HCT116 (cell line): ENCODE results near the gene HRNR. TPM values are rescaled to one million over a fixed set of nuclear protein-coding genes. Genes with fewer than 3 reads are reported as not detected.

ENCODE experiments used
- ATAC-seq: fragments of 200-7000 bp; cut with Tn5 transposase; 2 replicates; pipeline ENCODE4 v1.9.1; 2020; ENCODE audit warnings: mild to moderate bottlenecking, moderate library complexity
- BruUV-seq: library from RNA; stranded (reverse); fragments of 400-500 nt; replicated peaks from 2 replicates; lab custom pipeline; 2021; lab: Mats Ljungman, UMichigan
- CTCF ChIA-PET: fragments of 300-600 bp; sonication (Branson Sonifier 250); formaldehyde crosslinking; loops from one replicate; lab custom pipeline; 2021; ENCODE audit warnings: antibody characterized with exemption; lab: Charles Lee
- POLR2A ChIA-PET: fragments of 300-600, 350-600 bp; sonication (Branson Sonifier 250); formaldehyde crosslinking; loops from one replicate; lab custom pipeline; 2021; ENCODE audit warnings: antibody characterized with exemption; lab: Charles Lee
- RAD21 ChIA-PET, 2 experiments: fragments of 300-600 bp; sonication (Branson Sonifier 250); formaldehyde crosslinking; loops; one replicate each; lab custom pipeline; 2023; ENCODE audit warnings: low total read pairs in 2 of 2; ENCODE audit not compliant: uncharacterized antibody in 2 of 2, unreplicated experiment in 2 of 2, low non-redundant PET in 1 of 2; lab: Charles Lee
- DNase-seq: peaks from one replicate; pipeline ENCODE4 v3.0.0-alpha.2; 2010; ENCODE audit warnings: low read depth, low spot score
- H2AFZ ChIP-seq: fragments of 200-600 bp; shearing (Covaris generic), sonication (generic); 2 replicates; pipeline ENCODE4 v1.6.1; 2017; ENCODE audit warnings: low read depth, mixed run types, mixed read lengths, antibody characterized with exemption, low read length; ENCODE audit not compliant: poor library complexity, severe bottlenecking
- H3K27ac ChIP-seq: 2 replicates; pipeline ENCODE4 v1.5.1; 2012; ENCODE audit warnings: low read depth, low read length
- H3K27me3 ChIP-seq: fragments of 200-600 bp; sonication (generic); 2 replicates; pipeline ENCODE4 v1.6.1; 2016; ENCODE audit warnings: mixed run types, low read length, mixed read lengths; ENCODE audit not compliant: insufficient read depth
- H3K36me3 ChIP-seq, 2 experiments: fragments of 200-500 bp in 1 of 2; fragments of 200-600 bp in 1 of 2; sonication (Bioruptor generic) in 1 of 2; sonication (generic) in 1 of 2; 2 replicates each; pipeline versions ENCODE4 v1.5.1 to v1.6.1; 2014 to 2016; ENCODE audit warnings: low read length in 2 of 2, inconsistent platforms in 1 of 2, mixed read lengths in 1 of 2, mixed run types in 1 of 2; ENCODE audit not compliant: insufficient read depth in 2 of 2, control insufficient read depth in 1 of 2
- H3K4me1 ChIP-seq, 2 experiments: fragments of 200-600 bp in 1 of 2; sonication (generic) in 1 of 2; 2 replicates each; pipeline versions ENCODE4 v1.5.1 to v1.6.1; 2012 to 2017; ENCODE audit warnings: low read length in 2 of 2, inconsistent platforms in 1 of 2, mild to moderate bottlenecking in 1 of 2, mixed read lengths in 1 of 2, mixed run types in 1 of 2, moderate library complexity in 1 of 2; ENCODE audit not compliant: insufficient read depth in 2 of 2, control insufficient read depth in 1 of 2
- H3K4me2 ChIP-seq: fragments of 200-600 bp; sonication (generic); 2 replicates; pipeline ENCODE4 v1.6.1; 2017; ENCODE audit warnings: mixed run types, low read length, mixed read lengths
- H3K4me3 ChIP-seq, 2 experiments: fragments of 200-600 bp in 1 of 2; sonication (generic) in 1 of 2; replicated peaks in 1 of 2; 2 replicates each; pipeline ENCODE4 v1.5.1; 2011 to 2016; ENCODE audit warnings: low read length in 2 of 2, control low read depth in 1 of 2, low read depth in 1 of 2, mild to moderate bottlenecking in 1 of 2, mixed read lengths in 1 of 2, mixed run types in 1 of 2
- H3K79me2 ChIP-seq: fragments of 200-600 bp; sonication (generic); 2 replicates; pipeline ENCODE4 v1.6.1; 2017; ENCODE audit warnings: mild to moderate bottlenecking, mixed run types, low read length, moderate library complexity, mixed read lengths; ENCODE audit not compliant: insufficient read depth
- H3K9ac ChIP-seq: fragments of 200-600 bp; sonication (generic); 2 replicates; pipeline ENCODE4 v1.6.1; 2016; ENCODE audit warnings: low read length, mixed read lengths
- H3K9me2 ChIP-seq: fragments of 200-600 bp; sonication (generic), shearing (Covaris generic); 2 replicates; pipeline ENCODE4 v1.6.1; 2017; ENCODE audit warnings: mixed run types, mild to moderate bottlenecking, moderate library complexity; ENCODE audit not compliant: insufficient read depth
- H3K9me3 ChIP-seq, 2 experiments: fragments of 200-500 bp in 1 of 2; fragments of 200-600 bp in 1 of 2; sonication (Bioruptor generic) in 1 of 2; sonication (generic) in 1 of 2; 2 replicates each; pipeline ENCODE4 v1.6.1; 2014 to 2017; ENCODE audit warnings: low read length in 2 of 2, mixed read lengths in 2 of 2, inconsistent platforms in 1 of 2, low read depth in 1 of 2, mild to moderate bottlenecking in 1 of 2, mixed run types in 1 of 2, moderate library complexity in 1 of 2; ENCODE audit not compliant: control insufficient read depth in 1 of 2, insufficient read depth in 1 of 2
- H4K20me1 ChIP-seq: fragments of 200-600 bp; sonication (generic), shearing (Covaris generic); 2 replicates; pipeline ENCODE4 v1.6.1; 2017; ENCODE audit warnings: mixed run types, mild to moderate bottlenecking, moderate library complexity; ENCODE audit not compliant: insufficient read depth
- CBX3 ChIP-seq: IDR thresholded peaks from 2 replicates; pipeline ENCODE4 v1.6.1; 2012; ENCODE audit warnings: low read depth
- CTCF ChIP-seq, 3 experiments: fragments of 200-600 bp in 1 of 3; sonication (generic) in 1 of 3; IDR thresholded peaks in 2 of 3; conservative IDR thresholded peaks in 1 of 3; 2 replicates each; pipeline ENCODE4 v1.5.1; 2012 to 2017; ENCODE audit warnings: low read depth in 2 of 3, low read length in 2 of 3, antibody characterized with exemption in 1 of 3, borderline replicate concordance in 1 of 3, control low read depth in 1 of 3, mild to moderate bottlenecking in 1 of 3, mixed read lengths in 1 of 3, mixed run types in 1 of 3, moderate library complexity in 1 of 3; ENCODE audit not compliant: insufficient read depth in 1 of 3
- ELF1 ChIP-seq: IDR thresholded peaks from 2 replicates; pipeline ENCODE4 v1.6.1; 2012; ENCODE audit warnings: low read depth, borderline replicate concordance
- JUND ChIP-seq: IDR thresholded peaks from 2 replicates; pipeline ENCODE4 v1.6.1; 2012
- RAD21 ChIP-seq: IDR thresholded peaks from 2 replicates; pipeline ENCODE4 v1.6.1; 2012; ENCODE audit warnings: low read depth, mild to moderate bottlenecking
- TCF7L2 ChIP-seq: IDR thresholded peaks from 2 replicates; pipeline ENCODE4 v1.7.0; 2011; ENCODE audit warnings: borderline replicate concordance, inconsistent platforms; ENCODE audit not compliant: insufficient read depth, insufficient read length; ENCODE audit errors: extremely low read depth
- intact Hi-C: fragments of 100-400 bp; cut with micrococcal nuclease; formaldehyde crosslinking; loops from 2 replicates; pipeline ENCODE4 v1.10.0; 2022
- total RNA-seq: library from RNA; stranded (reverse); gene quantifications from one replicate; pipeline ENCODE4 v1.2.1, GENCODE V29; 2021; ENCODE audit not compliant: unreplicated experiment

HRNR gene
- total RNA-seq, 1 experiment from 2014 or later: not detected

GRCh38 chr1:152188673-152189591 lies 35.1 kb downstream of the HRNR start:
- RAD21 ChIA-PET: no interaction called here
- no peaks in the 10 kb centered on the region for H3K4me1 ChIP-seq
- H3K27ac ChIP-seq: no peak overlapping the region
- POLR2A ChIA-PET: no interaction called here
- no peaks in the 10 kb centered on the region for H3K9me2 ChIP-seq
- H3K79me2 ChIP-seq: no peaks in the 10 kb centered on the region
- no peaks in the 10 kb centered on the region for H4K20me1 ChIP-seq
- no peak overlapping the region for H3K9ac ChIP-seq
- H3K4me2 ChIP-seq: no peak overlapping the region
- BruUV-seq: no TSS peak
- no peaks in the 10 kb centered on the region for H3K9me3 ChIP-seq
- intact Hi-C loops: loop anchor here (5.0 kb wide), 1 partner anchor 257 kb away; no protein-coding TSS in a partner anchor
- no peaks in the 10 kb centered on the region for H3K36me3 ChIP-seq
- CTCF ChIA-PET: interaction anchor here (0.9 to 8.9 kb wide), 4 partner anchors 135 to 270 kb away, joined by 3 to 143 read pairs (median 4); no protein-coding TSS in a partner anchor
- ATAC-seq: peak; percentile 67
- no peak overlapping the region for H3K4me3 ChIP-seq
- no peak for DNase-seq
- TF ChIP-seq CTCF (IDR thresholded peaks at IDR 0.05 in 2 of 3, conservative IDR thresholded peaks at IDR 0.05 in 1 of 3; ENCODE audit: borderline replicate concordance in 1 of 3, insufficient read depth in 1 of 3, low read depth in 2 of 3, low read length in 2 of 3) (peak; percentile 43 to 91 (median 82); a peak in 5 of 6 replicates), RAD21 (peak; percentile 41), CBX3 (no peak), TCF7L2 (no peak), ELF1 (no peak), JUND (no peak)
- H3K27me3 ChIP-seq: peaks cover 6% of the 10 kb centered on the region; the same call in 1 of the 2 replicates
- no peak overlapping the region for H2AFZ ChIP-seq
